ENCODE measurements around the gene DRC7.

The DRC7 gene

GRCh38 chr16:57700781-57701551 lies 6.4 kb downstream of the DRC7 start:
- no peak overlapping the region for H3K4me3 ChIP-seq (ENCODE audit: low read depth, low read length)
- peaks cover 6% of the 10 kb centered on the region for H3K4me1 ChIP-seq
- H3K4me2 ChIP-seq (ENCODE audit: low read length) = no peak overlapping the region
- H2AFZ ChIP-seq = peak overlapping the region; percentile 64
- no peak overlapping the region for H3K27ac ChIP-seq
- H3K79me2 ChIP-seq = no peaks in the 10 kb centered on the region
- H3K9me3 ChIP-seq (ENCODE audit: control insufficient read depth, low read length) = no peaks in the 10 kb centered on the region
- no peak overlapping the region for H3K9ac ChIP-seq
- H3K36me3 ChIP-seq (ENCODE audit: control insufficient read depth, insufficient read depth, low read length) = no peaks in the 10 kb centered on the region
- TF ChIP-seq, protein P1, sequence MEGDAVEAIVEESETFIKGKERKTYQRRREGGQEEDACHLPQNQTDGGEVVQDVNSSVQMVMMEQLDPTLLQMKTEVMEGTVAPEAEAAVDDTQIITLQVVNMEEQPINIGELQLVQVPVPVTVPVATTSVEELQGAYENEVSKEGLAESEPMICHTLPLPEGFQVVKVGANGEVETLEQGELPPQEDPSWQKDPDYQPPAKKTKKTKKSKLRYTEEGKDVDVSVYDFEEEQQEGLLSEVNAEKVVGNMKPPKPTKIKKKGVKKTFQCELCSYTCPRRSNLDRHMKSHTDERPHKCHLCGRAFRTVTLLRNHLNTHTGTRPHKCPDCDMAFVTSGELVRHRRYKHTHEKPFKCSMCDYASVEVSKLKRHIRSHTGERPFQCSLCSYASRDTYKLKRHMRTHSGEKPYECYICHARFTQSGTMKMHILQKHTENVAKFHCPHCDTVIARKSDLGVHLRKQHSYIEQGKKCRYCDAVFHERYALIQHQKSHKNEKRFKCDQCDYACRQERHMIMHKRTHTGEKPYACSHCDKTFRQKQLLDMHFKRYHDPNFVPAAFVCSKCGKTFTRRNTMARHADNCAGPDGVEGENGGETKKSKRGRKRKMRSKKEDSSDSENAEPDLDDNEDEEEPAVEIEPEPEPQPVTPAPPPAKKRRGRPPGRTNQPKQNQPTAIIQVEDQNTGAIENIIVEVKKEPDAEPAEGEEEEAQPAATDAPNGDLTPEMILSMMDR (IDR thresholded peaks at IDR 0.05) = no peak
- no peaks in the 10 kb centered on the region for H3K27me3 ChIP-seq (ENCODE audit: control insufficient read depth, insufficient read depth, low read length)

- Histone ChIP-seq H3K36me3 (ENCODE audit: control insufficient read depth, insufficient read depth, low read length) (no peaks in the 10 kb centered on the region), H3K4me1 (peaks cover 6% of the 10 kb centered on the region), H3K27me3 (ENCODE audit: control insufficient read depth, insufficient read depth, low read length) (no peaks in the 10 kb centered on the region), H3K27ac (no peak overlapping the region), H3K79me2 (no peaks in the 10 kb centered on the region), H3K9ac (no peak overlapping the region), H3K4me3 (ENCODE audit: low read depth, low read length) (no peak overlapping the region), H3K9me3 (ENCODE audit: control insufficient read depth, low read length) (no peaks in the 10 kb centered on the region), H3K4me2 (ENCODE audit: low read length) (no peak overlapping the region), H2AFZ (no peak overlapping the region)
- TF ChIP-seq, protein P1 (IDR thresholded peaks at IDR 0.05) = no peak
These were observed 7.3 kb downstream of the DRC7 start for GRCh38 chr16:57701759-57702371.

- no peaks in the 10 kb centered on the region for H3K9me3 ChIP-seq (ENCODE audit: control insufficient read depth, low read length)
- H3K9ac ChIP-seq = no peak overlapping the region
- no peak overlapping the region for H3K27ac ChIP-seq
- H3K27me3 ChIP-seq (ENCODE audit: control insufficient read depth, insufficient read depth, low read length) = no peaks in the 10 kb centered on the region
- no peak overlapping the region for H3K4me3 ChIP-seq (ENCODE audit: low read depth, low read length)
- peaks cover 6% of the 10 kb centered on the region for H3K4me1 ChIP-seq
- no peaks in the 10 kb centered on the region for H3K79me2 ChIP-seq
- H2AFZ ChIP-seq = no peak overlapping the region
- H3K4me2 ChIP-seq (ENCODE audit: low read length) = no peak overlapping the region
- TF ChIP-seq, protein P1 (IDR thresholded peaks at IDR 0.05) = no peak
- no peaks in the 10 kb centered on the region for H3K36me3 ChIP-seq (ENCODE audit: control insufficient read depth, insufficient read depth, low read length)
These were observed 8.9 kb downstream of the DRC7 start for GRCh38 chr16:57703416-57704010.

DNA sequence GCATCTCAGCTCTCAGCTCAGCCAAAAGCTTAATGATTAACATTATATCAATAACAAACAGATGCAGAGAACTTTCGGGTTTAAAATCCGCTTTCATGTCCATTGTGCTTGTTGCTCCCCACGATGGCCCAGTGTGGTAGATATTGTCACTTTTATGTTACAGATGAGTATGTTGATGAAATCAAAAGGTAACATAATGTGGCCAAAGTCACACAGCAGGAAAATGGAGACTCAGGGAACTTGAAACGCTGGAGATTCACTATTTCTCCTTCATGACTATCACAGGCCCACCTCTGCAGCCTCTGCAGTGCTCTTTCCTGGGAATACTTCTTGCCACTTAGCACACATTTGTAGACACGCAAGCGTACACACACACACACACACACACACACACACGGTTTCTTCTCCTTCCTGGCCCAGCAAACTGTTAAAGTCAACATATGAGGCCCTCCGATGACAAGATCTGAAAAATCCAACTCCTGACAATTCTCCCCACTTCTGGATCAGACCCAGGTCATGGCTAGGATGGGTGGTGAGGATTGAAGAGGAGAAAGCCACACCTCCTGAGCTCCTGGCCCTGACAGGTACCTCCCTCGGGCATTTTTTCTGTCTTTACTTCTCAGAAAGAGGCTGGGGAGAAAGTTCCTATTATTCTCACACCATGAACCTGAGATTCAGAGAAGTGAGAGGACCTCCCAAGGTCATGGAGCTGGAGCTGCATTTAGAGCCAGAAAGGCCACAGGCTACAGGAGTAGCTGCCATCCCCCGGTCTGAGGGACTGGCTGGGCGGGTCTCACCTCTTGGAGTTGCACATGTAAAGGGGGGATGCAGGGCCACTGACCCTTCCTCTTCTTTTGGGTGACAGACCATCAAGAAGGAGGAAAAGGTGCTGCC lies 9.7 kb downstream of the DRC7 start:
- H3K27ac ChIP-seq = no peak overlapping the region
- no peak overlapping the region for H2AFZ ChIP-seq
- H3K36me3 ChIP-seq (ENCODE audit: control insufficient read depth, insufficient read depth, low read length) = no peaks in the 10 kb centered on the region
- H3K4me3 ChIP-seq (ENCODE audit: low read depth, low read length) = no peak overlapping the region
- H3K9ac ChIP-seq = no peak overlapping the region
- no peaks in the 10 kb centered on the region for H3K79me2 ChIP-seq
- no peak overlapping the region for H3K4me2 ChIP-seq (ENCODE audit: low read length)
- no peaks in the 10 kb centered on the region for H3K9me3 ChIP-seq (ENCODE audit: control insufficient read depth, low read length)
- TF ChIP-seq, protein P1 (IDR thresholded peaks at IDR 0.05) = no peak
- no peaks in the 10 kb centered on the region for H3K27me3 ChIP-seq (ENCODE audit: control insufficient read depth, insufficient read depth, low read length)
- H3K4me1 ChIP-seq = peaks cover 6% of the 10 kb centered on the region

All from parathyroid adenoma (tissue), 2 donors.